ENCODE results near the gene TMEM174.

The TMEM174 gene

DNA sequence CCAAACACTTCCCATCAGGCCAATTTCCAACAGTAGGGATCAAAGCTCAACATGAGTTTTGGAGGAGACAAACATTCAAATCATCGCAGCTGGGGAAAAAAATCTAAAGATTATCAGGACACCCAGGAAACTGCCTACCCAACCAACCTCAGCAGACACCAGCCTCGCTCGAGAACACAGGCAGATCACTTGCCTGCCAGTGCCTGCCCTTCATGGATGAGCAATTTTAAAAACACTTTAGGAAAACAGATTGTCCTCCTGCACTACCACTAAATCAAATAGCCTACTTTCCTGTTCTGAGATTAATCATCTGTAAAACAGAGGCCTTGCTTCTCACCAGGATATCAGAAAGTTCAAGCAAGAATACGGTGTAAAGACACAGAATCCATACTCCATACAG lies 14.7 kb upstream of the TMEM174 start:
- H3F3A ChIP-seq (ENCODE audit: low read depth): no peaks in the 10 kb centered on the region
- no peak overlapping the region for H3K9ac ChIP-seq (ENCODE audit: low read depth, low read length, poor library complexity, severe bottlenecking)
- H3K27me3 ChIP-seq (ENCODE audit: insufficient read depth, low read length, poor library complexity, severe bottlenecking): peaks cover 90% of the 10 kb centered on the region
- no peaks in the 10 kb centered on the region for H4K20me1 ChIP-seq (ENCODE audit: insufficient read depth, low read length, poor library complexity, severe bottlenecking)
- no peaks in the 10 kb centered on the region for H3K9me2 ChIP-seq (replicated peaks; ENCODE audit: low read depth, low read length)
- no peak overlapping the region for H3K4me3 ChIP-seq (ENCODE audit: low read length, poor library complexity, severe bottlenecking)
- H3K79me2 ChIP-seq (ENCODE audit: insufficient read depth, low read length): no peaks in the 10 kb centered on the region
- no peak overlapping the region for H2AFZ ChIP-seq (ENCODE audit: low read length)
- TF ChIP-seq, protein P1, sequence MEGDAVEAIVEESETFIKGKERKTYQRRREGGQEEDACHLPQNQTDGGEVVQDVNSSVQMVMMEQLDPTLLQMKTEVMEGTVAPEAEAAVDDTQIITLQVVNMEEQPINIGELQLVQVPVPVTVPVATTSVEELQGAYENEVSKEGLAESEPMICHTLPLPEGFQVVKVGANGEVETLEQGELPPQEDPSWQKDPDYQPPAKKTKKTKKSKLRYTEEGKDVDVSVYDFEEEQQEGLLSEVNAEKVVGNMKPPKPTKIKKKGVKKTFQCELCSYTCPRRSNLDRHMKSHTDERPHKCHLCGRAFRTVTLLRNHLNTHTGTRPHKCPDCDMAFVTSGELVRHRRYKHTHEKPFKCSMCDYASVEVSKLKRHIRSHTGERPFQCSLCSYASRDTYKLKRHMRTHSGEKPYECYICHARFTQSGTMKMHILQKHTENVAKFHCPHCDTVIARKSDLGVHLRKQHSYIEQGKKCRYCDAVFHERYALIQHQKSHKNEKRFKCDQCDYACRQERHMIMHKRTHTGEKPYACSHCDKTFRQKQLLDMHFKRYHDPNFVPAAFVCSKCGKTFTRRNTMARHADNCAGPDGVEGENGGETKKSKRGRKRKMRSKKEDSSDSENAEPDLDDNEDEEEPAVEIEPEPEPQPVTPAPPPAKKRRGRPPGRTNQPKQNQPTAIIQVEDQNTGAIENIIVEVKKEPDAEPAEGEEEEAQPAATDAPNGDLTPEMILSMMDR (conservative IDR thresholded peaks at IDR 0.05; ENCODE audit: low read length): no peak
- TF ChIP-seq EZH2phosphoT487 (IDR thresholded peaks at IDR 0.05; ENCODE audit: borderline replicate concordance): no peak
- H3K36me3 ChIP-seq (ENCODE audit: insufficient read depth, low read length): no peaks in the 10 kb centered on the region
- H3K4me2 ChIP-seq (ENCODE audit: low read depth, low read length, poor library complexity, severe bottlenecking): no peak overlapping the region
- peaks cover 10% of the 10 kb centered on the region for H3K4me1 ChIP-seq (ENCODE audit: insufficient read depth, low read length, poor library complexity, severe bottlenecking)
- H3K9me3 ChIP-seq (ENCODE audit: insufficient read depth, low read depth, low read length): no peaks in the 10 kb centered on the region

DNA sequence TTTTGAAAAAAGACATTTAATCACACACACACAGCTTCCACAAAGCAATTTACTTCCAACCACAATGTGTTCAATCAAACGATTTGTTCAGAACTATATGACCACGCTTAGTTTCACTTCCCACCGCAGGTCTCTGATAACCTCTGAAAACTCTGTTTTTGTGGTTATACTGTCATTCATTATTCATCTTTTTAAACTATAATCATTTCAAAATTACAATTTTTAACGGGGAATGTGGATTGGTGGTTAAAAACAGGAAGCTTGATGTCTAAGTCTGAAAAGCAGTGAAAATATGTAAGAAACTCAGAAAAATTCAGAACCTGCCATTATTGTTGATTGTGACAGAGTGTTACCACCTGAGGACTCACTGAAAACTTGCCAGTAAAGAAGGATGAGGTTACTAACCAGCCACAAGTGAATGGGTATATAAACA lies 12.7 kb upstream of the TMEM174 start:
- no peaks in the 10 kb centered on the region for H3K79me2 ChIP-seq (ENCODE audit: insufficient read depth, low read length)
- no peaks in the 10 kb centered on the region for H3F3A ChIP-seq (ENCODE audit: low read depth)
- H3K4me1 ChIP-seq (ENCODE audit: insufficient read depth, low read length, poor library complexity, severe bottlenecking): peaks cover 10% of the 10 kb centered on the region
- no peaks in the 10 kb centered on the region for H3K9me2 ChIP-seq (replicated peaks; ENCODE audit: low read depth, low read length)
- H3K4me3 ChIP-seq (ENCODE audit: low read length, poor library complexity, severe bottlenecking): no peak overlapping the region
- no peak overlapping the region for H3K9ac ChIP-seq (ENCODE audit: low read depth, low read length, poor library complexity, severe bottlenecking)
- H3K9me3 ChIP-seq (ENCODE audit: insufficient read depth, low read depth, low read length): no peaks in the 10 kb centered on the region
- TF ChIP-seq, protein P1 (conservative IDR thresholded peaks at IDR 0.05; ENCODE audit: low read length): no peak
- peak; percentile 79 for TF ChIP-seq EZH2phosphoT487 (IDR thresholded peaks at IDR 0.05; ENCODE audit: borderline replicate concordance)
- H3K27me3 ChIP-seq (ENCODE audit: insufficient read depth, low read length, poor library complexity, severe bottlenecking): peaks cover 91% of the 10 kb centered on the region
- H3K4me2 ChIP-seq (ENCODE audit: low read depth, low read length, poor library complexity, severe bottlenecking): peak overlapping the region; percentile 22
- H2AFZ ChIP-seq (ENCODE audit: low read length): no peak overlapping the region
- no peaks in the 10 kb centered on the region for H3K36me3 ChIP-seq (ENCODE audit: insufficient read depth, low read length)
- H4K20me1 ChIP-seq (ENCODE audit: insufficient read depth, low read length, poor library complexity, severe bottlenecking): no peaks in the 10 kb centered on the region

DNA sequence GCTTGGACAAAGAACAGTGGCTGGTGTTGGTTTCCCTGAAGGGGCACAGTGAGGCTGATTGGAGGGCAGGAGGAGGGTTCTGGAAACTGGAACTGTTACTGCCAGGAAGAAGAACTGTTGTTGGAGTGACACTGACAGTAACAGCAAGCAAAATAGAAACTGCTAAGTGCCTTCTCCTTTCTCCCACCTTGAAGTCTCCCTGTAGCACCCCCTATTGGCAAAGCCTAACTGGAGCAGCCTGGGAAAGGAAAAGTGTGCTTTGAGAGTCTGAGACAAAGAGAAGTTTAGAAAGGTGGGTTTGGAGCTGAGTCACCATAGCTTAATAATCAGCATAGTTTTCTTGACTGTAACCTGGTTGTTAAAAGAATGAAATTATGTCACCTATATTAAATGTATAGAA lies 2.5 kb upstream of the TMEM174 start:
- Histone ChIP-seq H3F3A (ENCODE audit: low read depth) (no peaks in the 10 kb centered on the region), H3K9me3 (ENCODE audit: insufficient read depth, low read depth, low read length) (no peaks in the 10 kb centered on the region), H3K4me1 (ENCODE audit: insufficient read depth, low read length, poor library complexity, severe bottlenecking) (no peaks in the 10 kb centered on the region), H2AFZ (ENCODE audit: low read length) (no peak overlapping the region; the same call in 1 of the 2 replicates), H3K79me2 (ENCODE audit: insufficient read depth, low read length) (no peaks in the 10 kb centered on the region), H3K4me3 (ENCODE audit: low read length, poor library complexity, severe bottlenecking) (no peak overlapping the region), H3K27me3 (ENCODE audit: insufficient read depth, low read length, poor library complexity, severe bottlenecking) (peaks cover 66% of the 10 kb centered on the region), H3K9me2 (replicated peaks; ENCODE audit: low read depth, low read length) (no peaks in the 10 kb centered on the region), H3K9ac (ENCODE audit: low read depth, low read length, poor library complexity, severe bottlenecking) (no peak overlapping the region), H4K20me1 (ENCODE audit: insufficient read depth, low read length, poor library complexity, severe bottlenecking) (no peaks in the 10 kb centered on the region), H3K4me2 (ENCODE audit: low read depth, low read length, poor library complexity, severe bottlenecking) (no peak overlapping the region), H3K36me3 (ENCODE audit: insufficient read depth, low read length) (no peaks in the 10 kb centered on the region)
- TF ChIP-seq EZH2phosphoT487 (IDR thresholded peaks at IDR 0.05; ENCODE audit: borderline replicate concordance): no peak
- TF ChIP-seq, protein P1 (conservative IDR thresholded peaks at IDR 0.05; ENCODE audit: low read length): peak; percentile 75
